Fibroblast of pulmonary artery (primary cell): Measurements from ENCODE around the gene TBC1D3L.
"Not testable (repeated sequence)": the region's sequence is repeated elsewhere in the genome, so short reads cannot be mapped to it uniquely, and the experiment has no call there.

ENCODE experiments used
- DNase-seq: peaks from one replicate; pipeline ENCODE4 v3.0.0-alpha.2; 2010; ENCODE audit warnings: low read depth
- H3K4me3 ChIP-seq: replicated peaks from 2 replicates; pipeline ENCODE4 v1.5.1; 2011; ENCODE audit warnings: low read depth, mild to moderate bottlenecking, control low read depth, low read length, moderate library complexity

Gene TBC1D3L

DNA sequence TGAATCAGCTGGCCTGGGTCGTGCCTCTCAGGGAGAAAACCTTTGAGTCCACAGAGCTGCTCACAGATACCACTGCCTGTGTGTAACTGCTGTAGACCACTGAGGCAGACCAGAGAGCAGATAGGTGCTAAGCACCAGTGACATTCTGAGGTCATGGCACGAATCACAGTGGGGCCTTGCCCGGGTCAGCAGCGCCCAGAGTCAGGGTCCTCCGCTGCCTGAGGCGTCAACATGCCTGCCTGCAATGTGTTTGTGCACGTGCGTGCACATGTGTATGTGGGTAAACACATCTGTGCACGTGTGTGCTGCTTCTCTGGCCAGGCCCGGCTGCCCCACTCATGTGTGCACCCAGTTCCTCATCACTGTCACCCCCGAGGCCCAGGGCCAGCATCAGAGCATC, at the start of gene TBC1D3L:
TBC1D3L (minus strand) TSS at position 101 of the 400 bp plus-strand sequence. CDS start 1,540 bp downstream, outside the sequence.
- not testable (repeated sequence) for H3K4me3 ChIP-seq, DNase-seq

DNA sequence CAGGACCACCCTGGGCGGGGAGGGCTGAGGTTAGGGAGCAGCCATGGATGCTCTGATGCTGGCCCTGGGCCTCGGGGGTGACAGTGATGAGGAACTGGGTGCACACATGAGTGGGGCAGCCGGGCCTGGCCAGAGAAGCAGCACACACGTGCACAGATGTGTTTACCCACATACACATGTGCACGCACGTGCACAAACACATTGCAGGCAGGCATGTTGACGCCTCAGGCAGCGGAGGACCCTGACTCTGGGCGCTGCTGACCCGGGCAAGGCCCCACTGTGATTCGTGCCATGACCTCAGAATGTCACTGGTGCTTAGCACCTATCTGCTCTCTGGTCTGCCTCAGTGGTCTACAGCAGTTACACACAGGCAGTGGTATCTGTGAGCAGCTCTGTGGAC, 14.8 kb upstream of the TBC1D3L start, which contains the start of gene TBC1D3D:
TBC1D3D (plus strand) TSS at position 301 of the 400 bp plus-strand sequence. CDS start 1,585 bp downstream, outside the sequence.
- not testable (repeated sequence) for H3K4me3 ChIP-seq, DNase-seq
